HG02973 (cell line): Measurements from ENCODE around the gene ADAMTSL1.
"Not testable (repeated sequence)": the region's sequence is repeated elsewhere in the genome, so short reads cannot be mapped to it uniquely, and the experiment has no call there.

Experiments
- ATAC-seq: cut with Tn5 transposase; IDR thresholded peaks from one replicate; pipeline ENCODE4 v1.9.1; 2021; ENCODE audit warnings: moderate library complexity; ENCODE audit not compliant: unreplicated experiment

Gene ADAMTSL1

GRCh38 chr9:18920141-18921084 lies 446.5 kb downstream of the ADAMTSL1 start:
- no peak for ATAC-seq

GRCh38 chr9:18921366-18922075 lies 447.6 kb downstream of the ADAMTSL1 start:
- ATAC-seq: no peak

- no peak for ATAC-seq
Measured at GRCh38 chr9:18922161-18922885, 448.4 kb downstream of the ADAMTSL1 start.

GRCh38 chr9:18923167-18923566 lies 449.2 kb downstream of the ADAMTSL1 start:
- ATAC-seq: no peak

- no peak for ATAC-seq
Measured at GRCh38 chr9:18923671-18924430, 449.9 kb downstream of the ADAMTSL1 start.

- ATAC-seq: no peak
Measured at GRCh38 chr9:18925880-18926279, 451.9 kb downstream of the ADAMTSL1 start.

GRCh38 chr9:18926513-18926912 lies 452.6 kb downstream of the ADAMTSL1 start:
- no peak for ATAC-seq

GRCh38 chr9:18928711-18929110 lies 454.8 kb downstream of the ADAMTSL1 start:
- ATAC-seq: no peak

- ATAC-seq: not testable (repeated sequence)
Measured at GRCh38 chr9:18930611-18931010, 456.7 kb downstream of the ADAMTSL1 start.

GRCh38 chr9:18935541-18935940 lies 461.6 kb downstream of the ADAMTSL1 start:
- no peak for ATAC-seq

- ATAC-seq: no peak
Measured at GRCh38 chr9:18936094-18936871, 462.3 kb downstream of the ADAMTSL1 start.

GRCh38 chr9:18939943-18940342 lies 466.0 kb downstream of the ADAMTSL1 start:
- no peak for ATAC-seq

GRCh38 chr9:18941060-18941740 lies 467.2 kb downstream of the ADAMTSL1 start:
- ATAC-seq: no peak

- ATAC-seq: no peak
Measured at GRCh38 chr9:18942801-18943200, 468.8 kb downstream of the ADAMTSL1 start.

- no peak for ATAC-seq
Measured at GRCh38 chr9:18947892-18948339, 474.0 kb downstream of the ADAMTSL1 start.

GRCh38 chr9:18951936-18952335 lies 478.0 kb downstream of the ADAMTSL1 start:
- no peak for ATAC-seq

- ATAC-seq: no peak
Measured at GRCh38 chr9:18955626-18956025, 481.7 kb downstream of the ADAMTSL1 start.
